HTR-8/SVneo (cell line): ENCODE data around the gene VPS54.

Source experiments
- DNase-seq: peaks from one replicate; pipeline ENCODE4 v3.0.0; 2011; ENCODE audit warnings: low spot score, mixed read lengths; ENCODE audit not compliant: insufficient read length
- FAIRE-seq: peaks from 2 replicates; lab custom pipeline; 2011; peaks lifted over from hg19 to GRCh38; lab: Jason Lieb, UNC

The VPS54 gene

GRCh38 chr2:64019083-64019974, at the start of gene VPS54:
Gene VPS54, minus strand, starts transcription at chr2:64019428. Its CDS starts 35,429 bp downstream, at chr2:63983999.
- peak; percentile 66 for FAIRE-seq

GRCh38 chr2:64067326-64067725, 48.1 kb upstream of the VPS54 start:
- DNase-seq (no peak), FAIRE-seq (no peak)

More at GRCh38 chr2:64019083-64019974, at the start of gene VPS54:
- DNase-seq, result peak; percentile 53

GRCh38 chr2:64065516-64065915, 46.3 kb upstream of the VPS54 start:
- no peak for DNase-seq
- no peak for FAIRE-seq

- FAIRE-seq (no peak), DNase-seq (no peak)
These were observed 44.7 kb upstream of the VPS54 start for GRCh38 chr2:64063924-64064331.

GRCh38 chr2:64063454-64063853, 44.2 kb upstream of the VPS54 start:
- FAIRE-seq, result no peak
- no peak for DNase-seq

- FAIRE-seq (no peak), DNase-seq (no peak)
These were observed 43.6 kb upstream of the VPS54 start for GRCh38 chr2:64062840-64063239.

GRCh38 chr2:64059270-64059669, 40.0 kb upstream of the VPS54 start:
- DNase-seq, result no peak
- FAIRE-seq, result no peak

GRCh38 chr2:64056021-64056420, 36.8 kb upstream of the VPS54 start:
- FAIRE-seq (no peak), DNase-seq (no peak)

GRCh38 chr2:64054161-64054915, 35.1 kb upstream of the VPS54 start:
- FAIRE-seq (no peak), DNase-seq (no peak)

- FAIRE-seq, result no peak
- DNase-seq, result no peak
These were observed 33.4 kb upstream of the VPS54 start for GRCh38 chr2:64052463-64053241.

GRCh38 chr2:64049633-64050220, 30.5 kb upstream of the VPS54 start:
- FAIRE-seq, result peak; percentile 49
- DNase-seq, result peak; percentile 73

- FAIRE-seq (no peak), DNase-seq (no peak)
These were observed 26.7 kb upstream of the VPS54 start for GRCh38 chr2:64045938-64046337.

GRCh38 chr2:64040161-64040560, 20.9 kb upstream of the VPS54 start:
- FAIRE-seq, result no peak
- DNase-seq, result no peak

GRCh38 chr2:64036034-64036705, 16.9 kb upstream of the VPS54 start:
- DNase-seq, result peak; percentile 27
- peak; percentile 26 for FAIRE-seq

GRCh38 chr2:64035072-64035942, 16.1 kb upstream of the VPS54 start:
- DNase-seq, result no peak
- no peak for FAIRE-seq

- DNase-seq, result no peak
- FAIRE-seq, result no peak
These were observed 10.0 kb upstream of the VPS54 start for GRCh38 chr2:64029116-64029665.

- no peak for DNase-seq
- FAIRE-seq, result no peak
These were observed 6.5 kb upstream of the VPS54 start for GRCh38 chr2:64025741-64026140.

- FAIRE-seq (no peak), DNase-seq (no peak)
These were observed 5.2 kb upstream of the VPS54 start for GRCh38 chr2:64024259-64024949.
